ENCODE data around the gene ABO. TPM values are rescaled to one million over a fixed set of nuclear protein-coding genes. Genes with fewer than 3 reads are reported as not detected.
"Not testable (repeated sequence)": the region's sequence is repeated elsewhere in the genome, so short reads cannot be mapped to it uniquely, and the experiment has no call there.

ABO gene
- polyA plus RNA-seq, 10 donors: 0.31 to 4.5 (median 1.9) TPM

GRCh38 chr9:133264235-133264764 lies 10.7 kb downstream of the ABO start:
- no peak for DNase-seq

- no peak for DNase-seq
Observed at GRCh38 chr9:133263557-133263956, 11.4 kb downstream of the ABO start.

GRCh38 chr9:133262226-133262625 lies 12.8 kb downstream of the ABO start:
- no peak for DNase-seq

GRCh38 chr9:133261753-133262120 lies 13.3 kb downstream of the ABO start:
- DNase-seq: no peak

GRCh38 chr9:133261103-133261752 lies 13.8 kb downstream of the ABO start:
- DNase-seq: no peak

- DNase-seq: no peak
Observed at GRCh38 chr9:133260334-133261102, 14.5 kb downstream of the ABO start.

GRCh38 chr9:133258061-133259015 lies 16.7 kb downstream of the ABO start:
- no peak for DNase-seq

GRCh38 chr9:133257465-133257956 lies 17.5 kb downstream of the ABO start:
- DNase-seq: no peak

- no peak for DNase-seq
Observed at GRCh38 chr9:133256686-133257091, 18.3 kb downstream of the ABO start.

GRCh38 chr9:133256136-133256461 lies 18.9 kb downstream of the ABO start:
- DNase-seq: no peak

- DNase-seq: no peak
Observed at GRCh38 chr9:133255371-133256135, 19.4 kb downstream of the ABO start.

GRCh38 chr9:133254471-133254870 lies 20.5 kb downstream of the ABO start:
- no peak for DNase-seq

GRCh38 chr9:133253268-133253667 lies 21.7 kb downstream of the ABO start:
- no peak for DNase-seq

- no peak for DNase-seq
Observed at GRCh38 chr9:133252301-133253020, 22.5 kb downstream of the ABO start.

- DNase-seq: no peak
Observed at GRCh38 chr9:133251773-133252172, 23.2 kb downstream of the ABO start.

- DNase-seq: not testable (repeated sequence)
Observed at GRCh38 chr9:133251221-133251620, 23.8 kb downstream of the ABO start.

- DNase-seq: no peak
Observed at GRCh38 chr9:133250741-133251170, 24.2 kb downstream of the ABO start.

- DNase-seq: no peak
Observed at GRCh38 chr9:133249337-133249736, 25.7 kb downstream of the ABO start.

GRCh38 chr9:133248726-133249295 lies 26.2 kb downstream of the ABO start:
- DNase-seq: no peak

GRCh38 chr9:133247632-133248031 lies 27.4 kb downstream of the ABO start:
- no peak for DNase-seq
